ENCODE data around the gene FAM234A. TPM values are rescaled to one million over a fixed set of nuclear protein-coding genes. Genes with fewer than 3 reads are reported as not detected.
"Not testable (repeated sequence)": the region's sequence is repeated elsewhere in the genome, so short reads cannot be mapped to it uniquely, and the experiment has no call there.

Gene FAM234A
- total RNA-seq, 2 donors from 2014 or later: 51.7 to 141 TPM

- no peak for TF ChIP-seq CTCF (IDR thresholded peaks at IDR 0.05)
These were observed 6.3 kb upstream of the FAM234A start for GRCh38 chr16:228151-228851.

GRCh38 chr16:228852-229730 is 5.5 kb upstream of the FAM234A start, which contains the start of gene LUC7L:
LUC7L (minus strand) TSS chr16:229449; CDS start chr16:229339, 110 bp downstream.
- Histone ChIP-seq H3K9me3 (no peaks in the 10 kb centered on the region), H3K27ac (peak within 1 kb of the TSS; percentile 94 to 96), H3K36me3 (peaks cover 26% of the 10 kb centered on the region), H3K27me3 (replicated peaks; ENCODE audit: insufficient read depth) (no peaks in the 10 kb centered on the region), H3K4me1 (ENCODE audit: control insufficient read depth in 1 of 2, low read depth in 2 of 2) (peaks cover 10 to 17% of the 10 kb centered on the region in 2 donors), H3K4me3 (peak within 1 kb of the TSS; percentile 91)
- peak; percentile 43 for DNase-seq (ENCODE audit: low spot score)
- TF ChIP-seq CTCF (IDR thresholded peaks at IDR 0.05): no peak
- peak; percentile 64 for ATAC-seq (ENCODE audit: insufficient number of reproducible peaks, low FRiP score, low read depth)

More at GRCh38 chr16:228151-228851, 6.3 kb upstream of the FAM234A start:
- DNase-seq (ENCODE audit: low spot score): no peak
- Histone ChIP-seq H3K27me3 (replicated peaks; ENCODE audit: insufficient read depth) (no peaks in the 10 kb centered on the region), H3K27ac (peak overlapping the region; percentile 94 to 96), H3K4me3 (peak overlapping the region; percentile 91), H3K4me1 (ENCODE audit: control insufficient read depth in 1 of 2, low read depth in 2 of 2) (peaks cover 10 to 17% of the 10 kb centered on the region in 2 donors), H3K9me3 (no peaks in the 10 kb centered on the region), H3K36me3 (peaks cover 32% of the 10 kb centered on the region)
- no peak for ATAC-seq (ENCODE audit: insufficient number of reproducible peaks, low FRiP score, low read depth)

- H3K27ac ChIP-seq: peak overlapping the region; percentile 94 to 96
These were observed 4.8 kb upstream of the FAM234A start for GRCh38 chr16:229731-230281.

GRCh38 chr16:230351-230750 is 4.3 kb upstream of the FAM234A start:
- not testable (repeated sequence) for H3K4me3 ChIP-seq; H3K9me3 ChIP-seq; H3K27ac ChIP-seq; ATAC-seq (ENCODE audit: insufficient number of reproducible peaks, low FRiP score, low read depth); DNase-seq (ENCODE audit: low spot score); H3K27me3 ChIP-seq (replicated peaks; ENCODE audit: insufficient read depth)
- H3K4me1 ChIP-seq (ENCODE audit: control insufficient read depth in 1 of 2, low read depth in 2 of 2): peaks cover 10 to 18% of the 10 kb centered on the region in 2 donors
- peaks cover 15% of the 10 kb centered on the region for H3K36me3 ChIP-seq

More at GRCh38 chr16:229731-230281, 4.8 kb upstream of the FAM234A start:
- TF ChIP-seq CTCF (IDR thresholded peaks at IDR 0.05): no peak
- ATAC-seq (ENCODE audit: insufficient number of reproducible peaks, low FRiP score, low read depth): no peak
- Histone ChIP-seq H3K27me3 (replicated peaks; ENCODE audit: insufficient read depth) (no peaks in the 10 kb centered on the region), H3K9me3 (no peaks in the 10 kb centered on the region), H3K36me3 (peaks cover 19% of the 10 kb centered on the region), H3K4me1 (ENCODE audit: control insufficient read depth in 1 of 2, low read depth in 2 of 2) (peaks cover 10 to 17% of the 10 kb centered on the region in 2 donors), H3K4me3 (peak overlapping the region; percentile 91)
- DNase-seq (ENCODE audit: low spot score): no peak

GRCh38 chr16:230949-231348 is 3.7 kb upstream of the FAM234A start:
- TF ChIP-seq CTCF (IDR thresholded peaks at IDR 0.05): no peak
- H3K4me3 ChIP-seq: no peak overlapping the region
- H3K9me3 ChIP-seq: no peaks in the 10 kb centered on the region
- H3K36me3 ChIP-seq: peaks cover 12% of the 10 kb centered on the region
- ATAC-seq (ENCODE audit: insufficient number of reproducible peaks, low FRiP score, low read depth) (no peak), DNase-seq (ENCODE audit: low spot score) (no peak)
- H3K27ac ChIP-seq: no peak overlapping the region
- H3K4me1 ChIP-seq (ENCODE audit: control insufficient read depth in 1 of 2, low read depth in 2 of 2): peaks cover 15 to 23% of the 10 kb centered on the region in 2 donors
- no peaks in the 10 kb centered on the region for H3K27me3 ChIP-seq (replicated peaks; ENCODE audit: insufficient read depth)

Data from thoracic aorta (tissue), 2 donors.